GM06990 (cell line): Measurements from ENCODE around the gene ATP11A.

Experiments
- DNase-seq: peaks from one replicate; pipeline ENCODE4 v3.0.0-alpha.2; 2011; ENCODE audit not compliant: insufficient read length; ENCODE audit errors: extremely low read depth
- H3K27me3 ChIP-seq: replicated peaks from 2 replicates; pipeline ENCODE4 v1.6.0; 2011; ENCODE audit warnings: low read length; ENCODE audit not compliant: control insufficient read depth, insufficient read depth
- H3K36me3 ChIP-seq: 2 replicates; pipeline ENCODE4 v1.5.1; 2011; ENCODE audit warnings: low read length; ENCODE audit not compliant: control insufficient read depth, insufficient read depth
- H3K4me3 ChIP-seq: replicated peaks from 2 replicates; pipeline ENCODE4 v1.5.1; 2011; ENCODE audit warnings: low read depth, mild to moderate bottlenecking, control low read depth, low read length
- CTCF ChIP-seq: IDR thresholded peaks from 2 replicates; pipeline ENCODE4 v1.5.1; 2011; ENCODE audit warnings: low read length, control low read depth, mild to moderate bottlenecking, inconsistent platforms; ENCODE audit not compliant: insufficient read depth, poor library complexity, severe bottlenecking

Gene ATP11A

GRCh38 chr13:112932971-112933370 is 243.1 kb downstream of the ATP11A start:
- Histone ChIP-seq H3K27me3 (no peaks in the 10 kb centered on the region; the same call in none of the 2 replicates), H3K4me3 (no peak overlapping the region), H3K36me3 (no peaks in the 10 kb centered on the region)
- TF ChIP-seq CTCF: no peak
- no peak for DNase-seq

GRCh38 chr13:112933649-112934048 is 243.8 kb downstream of the ATP11A start:
- Histone ChIP-seq H3K36me3 (no peaks in the 10 kb centered on the region), H3K27me3 (no peaks in the 10 kb centered on the region; the same call in none of the 2 replicates), H3K4me3 (no peak overlapping the region)
- DNase-seq: no peak
- TF ChIP-seq CTCF: no peak

GRCh38 chr13:112934078-112934477 is 244.2 kb downstream of the ATP11A start:
- no peak for DNase-seq
- no peak for TF ChIP-seq CTCF
- Histone ChIP-seq H3K4me3 (no peak overlapping the region), H3K36me3 (no peaks in the 10 kb centered on the region), H3K27me3 (no peaks in the 10 kb centered on the region; the same call in none of the 2 replicates)
